Middle frontal gyrus (tissue), 1 donor: ENCODE measurements around the gene SOD3.

Experiments used
- DNase-seq: peaks from one replicate; pipeline ENCODE4 v3.0.0-alpha.2; 2015; ENCODE audit warnings: low spot score; ENCODE audit errors: extremely low spot score

SOD3 gene

DNA sequence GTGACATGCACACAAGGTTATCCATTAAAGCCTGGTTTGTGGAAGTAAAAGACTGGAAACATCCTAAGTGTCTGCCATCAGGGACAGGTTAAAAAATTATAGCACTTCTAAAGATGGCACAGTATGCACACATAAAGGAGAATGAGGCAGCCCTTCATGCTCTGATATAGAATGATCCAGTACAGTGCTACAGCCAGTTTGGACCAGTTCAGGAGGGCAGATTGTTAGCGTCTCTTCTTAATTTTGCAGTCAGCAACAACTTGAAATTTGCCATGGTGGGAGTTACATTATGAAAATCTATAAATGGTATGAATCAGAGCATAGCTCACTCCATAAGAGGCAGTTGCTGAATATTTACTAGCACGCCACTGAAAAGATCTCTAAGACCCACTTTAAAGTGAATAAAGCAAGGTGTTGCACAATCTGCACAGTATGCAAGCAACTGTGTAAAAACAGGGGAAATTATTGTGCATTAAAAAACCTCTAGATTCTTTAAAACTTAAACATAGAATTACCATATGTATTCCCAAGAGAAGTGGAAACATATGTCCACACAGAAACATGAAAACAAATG lies 20.3 kb upstream of the SOD3 start:
- no peak for DNase-seq

DNA sequence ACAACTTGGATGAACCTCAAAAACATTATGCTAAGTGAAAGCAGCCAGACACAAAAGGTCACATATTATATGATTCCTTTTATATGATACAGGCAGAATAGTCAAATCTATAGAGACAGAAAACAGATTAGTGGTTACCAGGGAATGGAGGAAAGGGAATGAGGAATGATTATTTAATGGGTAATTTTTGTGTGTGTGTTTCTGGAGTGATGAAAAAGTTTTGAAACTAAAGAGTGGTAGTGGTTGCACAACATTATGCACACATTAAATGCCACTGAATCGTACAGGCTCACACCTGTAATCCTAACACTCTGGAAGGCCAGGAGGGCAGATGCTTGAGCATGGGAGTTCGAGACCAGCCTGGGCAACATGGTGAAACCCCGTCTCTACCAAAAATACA lies 19.6 kb upstream of the SOD3 start:
- DNase-seq = no peak

DNA sequence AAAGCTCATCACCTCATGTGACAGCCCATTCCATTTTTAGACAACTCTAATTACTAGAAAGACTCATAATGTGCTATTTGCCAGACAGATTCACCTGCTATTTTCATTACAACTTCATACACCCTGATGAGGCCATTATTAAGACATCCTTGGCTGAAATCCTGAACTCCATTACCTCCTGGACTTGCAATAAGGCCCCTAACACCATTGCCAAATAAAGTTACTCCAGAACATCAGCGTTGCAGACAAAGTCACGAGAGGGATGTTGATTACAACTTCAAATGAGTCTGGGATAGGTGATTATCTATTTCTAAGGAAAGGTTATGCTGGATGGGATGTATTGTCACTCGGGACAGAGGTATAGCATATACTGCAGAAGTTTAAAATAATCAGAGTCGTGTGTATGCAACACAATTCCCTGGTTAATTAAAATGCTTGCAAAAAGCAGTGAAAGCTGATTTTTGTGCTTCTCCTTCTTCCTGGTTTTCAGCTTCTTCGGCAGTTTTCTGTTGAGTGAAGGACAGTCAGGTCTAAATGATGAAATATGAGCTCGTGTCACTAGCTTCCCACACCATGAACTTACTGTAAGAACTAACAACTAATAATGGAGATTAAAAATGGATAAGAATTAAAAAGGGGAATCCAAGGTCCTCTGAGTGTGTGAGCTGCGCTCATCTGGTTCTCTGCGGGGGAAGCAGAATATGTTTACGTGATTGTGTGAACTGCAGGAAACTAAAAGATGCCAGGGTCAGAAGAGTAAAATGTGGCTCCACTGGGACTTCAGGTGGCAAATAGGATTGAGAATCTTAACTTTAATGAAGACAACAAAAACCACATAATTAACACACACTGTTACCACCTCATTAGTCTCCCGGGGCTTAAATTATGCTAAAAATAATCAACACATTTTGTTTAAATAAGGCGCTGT lies 17.6 kb upstream of the SOD3 start:
- DNase-seq = no peak

DNA sequence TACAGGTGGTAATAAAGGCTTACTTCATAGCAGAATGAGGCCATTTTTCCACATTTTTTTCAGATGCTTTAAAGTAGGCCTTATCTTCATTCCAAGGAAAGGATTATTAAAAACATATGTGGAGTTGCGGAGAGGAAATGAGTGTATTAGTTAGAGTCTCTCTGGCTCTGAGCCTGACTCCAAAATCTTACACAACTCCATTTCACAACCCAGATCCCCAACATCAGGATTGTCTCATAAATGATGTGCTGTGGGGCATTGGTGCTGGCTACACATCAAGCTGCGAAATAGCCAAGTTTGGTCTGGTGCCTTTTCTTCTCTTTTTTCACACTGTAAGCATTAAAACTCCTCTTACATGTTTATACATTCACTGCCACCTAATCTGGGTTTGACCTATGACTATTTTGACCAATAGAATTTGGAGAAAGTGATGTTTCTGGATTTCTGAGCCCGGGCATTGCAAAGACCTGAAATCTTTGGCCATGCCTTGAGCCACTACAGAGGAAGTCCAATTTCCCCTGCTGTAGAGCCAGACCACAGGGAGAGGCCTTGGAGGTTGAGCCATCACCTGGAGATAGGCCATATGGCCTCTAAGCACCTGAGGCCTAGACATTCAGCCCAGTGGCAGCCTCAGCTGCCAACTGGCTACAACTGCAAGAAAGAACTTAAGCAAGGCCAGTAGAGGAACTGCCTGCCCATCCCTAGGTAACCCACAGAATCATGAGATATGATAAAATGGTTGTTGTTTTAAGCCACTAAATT lies 16.7 kb upstream of the SOD3 start:
- no peak for DNase-seq

DNA sequence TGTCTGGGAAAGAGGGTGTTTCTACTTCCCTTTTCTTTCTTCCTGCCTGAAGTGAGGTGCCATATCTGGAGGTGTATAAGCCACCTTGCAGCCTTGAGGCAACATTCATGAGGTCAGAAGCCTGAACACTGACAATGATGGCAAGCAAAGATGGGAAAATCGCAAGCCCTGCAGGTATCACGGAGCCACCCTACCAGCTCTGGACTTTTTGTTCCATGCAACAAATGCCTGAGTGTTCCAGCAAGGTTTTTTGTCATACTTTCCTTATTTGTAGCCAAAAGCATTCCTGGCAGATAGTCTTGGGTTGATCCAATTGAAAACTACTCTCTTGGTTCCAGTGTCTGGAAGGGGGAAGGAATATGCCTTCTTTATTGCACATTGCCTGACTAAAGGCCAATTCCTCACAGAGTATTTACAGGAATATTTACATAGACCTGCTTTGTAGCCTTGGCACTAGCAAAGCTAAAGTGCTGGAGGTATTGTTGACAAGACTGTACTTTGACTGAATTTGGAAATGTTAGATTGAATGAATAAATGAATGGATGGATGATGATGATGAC lies 14.4 kb upstream of the SOD3 start:
- DNase-seq = no peak

DNA sequence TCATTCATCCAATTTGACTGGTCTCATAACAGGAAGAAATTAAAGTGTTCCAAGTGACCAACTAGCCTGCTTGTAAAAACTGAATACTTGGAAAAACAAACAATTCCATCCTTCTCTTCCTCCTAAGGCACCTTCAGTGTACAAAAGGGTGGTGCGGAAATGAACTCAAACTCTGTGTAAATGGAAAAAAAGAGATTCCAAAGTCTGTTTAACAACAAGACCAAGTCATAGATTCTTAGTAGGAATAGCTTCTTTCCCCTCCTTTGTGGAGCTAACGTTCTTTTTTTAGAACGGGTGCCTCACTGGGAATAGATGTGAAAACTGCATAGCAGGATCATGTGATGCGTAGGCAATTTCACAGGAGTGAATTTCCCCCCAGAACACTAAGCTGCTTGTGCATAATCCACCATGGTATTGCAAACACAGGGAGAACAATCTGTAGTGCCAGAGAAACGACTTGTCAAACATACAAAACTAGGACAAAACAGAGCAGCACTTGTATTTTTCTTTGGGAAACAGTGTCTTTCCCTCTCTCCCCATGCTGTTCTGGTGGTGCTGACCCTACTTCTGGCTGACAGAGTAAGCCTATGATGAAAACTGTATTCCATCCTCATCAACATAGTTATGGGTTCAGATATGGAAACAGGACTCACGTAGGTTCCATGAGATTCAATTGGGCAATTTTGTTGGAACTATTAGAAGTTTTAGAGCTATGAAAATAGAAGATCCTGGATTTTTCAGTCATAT lies 13.2 kb upstream of the SOD3 start:
- DNase-seq = no peak

DNA sequence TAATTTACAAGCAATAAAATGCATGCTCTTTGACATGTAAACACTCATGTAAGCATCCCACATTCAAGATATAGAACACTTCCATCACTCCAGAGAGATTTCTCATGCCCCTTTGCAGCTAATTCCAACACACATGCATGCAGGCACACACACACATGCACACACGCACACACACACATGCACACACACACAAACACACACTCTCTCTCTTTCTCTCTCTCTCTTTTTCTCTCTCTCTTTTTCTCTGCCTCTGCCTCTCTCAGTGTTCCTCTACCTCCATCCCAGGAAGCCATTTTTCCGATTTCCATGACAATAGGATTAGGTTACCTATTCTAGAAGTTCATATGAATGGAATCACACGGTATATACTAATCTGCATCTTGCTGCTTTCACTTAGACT lies 11.9 kb upstream of the SOD3 start:
- DNase-seq = no peak

DNA sequence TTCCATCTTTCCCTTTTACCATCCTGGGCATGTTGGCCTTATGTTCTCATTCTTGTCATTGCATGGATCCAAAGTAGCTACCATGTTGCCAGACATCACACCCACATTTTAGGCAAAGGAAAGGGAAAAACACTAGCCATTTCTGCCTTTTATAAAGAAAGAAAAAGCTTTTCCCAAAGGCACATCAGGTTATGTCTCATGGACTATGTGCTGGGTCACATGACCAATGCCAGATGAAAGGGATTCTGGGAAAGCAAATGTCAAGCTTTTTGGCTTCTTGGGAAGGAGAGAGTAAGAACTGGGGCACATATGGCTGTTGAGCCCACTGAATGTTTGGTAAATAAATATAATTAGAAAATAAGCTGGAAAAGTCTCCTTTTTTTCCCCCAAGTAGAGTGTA lies 4.3 kb upstream of the SOD3 start:
- no peak for DNase-seq

DNA sequence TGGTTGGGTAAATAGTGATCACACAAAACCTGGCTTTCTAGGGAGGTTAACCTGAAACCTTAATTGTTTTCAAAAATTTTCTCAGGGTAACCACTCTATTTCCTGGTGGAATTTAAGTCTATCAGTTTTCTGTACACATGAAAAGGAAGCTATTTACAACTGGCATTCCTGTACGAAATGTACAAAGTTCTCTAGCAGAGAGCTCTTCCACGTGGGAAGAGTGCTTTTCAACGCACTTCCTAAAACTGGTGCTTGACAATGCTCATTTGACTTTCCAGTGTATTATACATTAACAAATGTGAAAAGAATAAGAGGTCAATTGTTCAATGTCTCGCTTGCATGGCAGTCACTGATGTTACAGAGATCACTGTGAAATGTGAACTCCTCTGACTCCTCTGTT lies 2.8 kb upstream of the SOD3 start:
- DNase-seq = no peak

DNA sequence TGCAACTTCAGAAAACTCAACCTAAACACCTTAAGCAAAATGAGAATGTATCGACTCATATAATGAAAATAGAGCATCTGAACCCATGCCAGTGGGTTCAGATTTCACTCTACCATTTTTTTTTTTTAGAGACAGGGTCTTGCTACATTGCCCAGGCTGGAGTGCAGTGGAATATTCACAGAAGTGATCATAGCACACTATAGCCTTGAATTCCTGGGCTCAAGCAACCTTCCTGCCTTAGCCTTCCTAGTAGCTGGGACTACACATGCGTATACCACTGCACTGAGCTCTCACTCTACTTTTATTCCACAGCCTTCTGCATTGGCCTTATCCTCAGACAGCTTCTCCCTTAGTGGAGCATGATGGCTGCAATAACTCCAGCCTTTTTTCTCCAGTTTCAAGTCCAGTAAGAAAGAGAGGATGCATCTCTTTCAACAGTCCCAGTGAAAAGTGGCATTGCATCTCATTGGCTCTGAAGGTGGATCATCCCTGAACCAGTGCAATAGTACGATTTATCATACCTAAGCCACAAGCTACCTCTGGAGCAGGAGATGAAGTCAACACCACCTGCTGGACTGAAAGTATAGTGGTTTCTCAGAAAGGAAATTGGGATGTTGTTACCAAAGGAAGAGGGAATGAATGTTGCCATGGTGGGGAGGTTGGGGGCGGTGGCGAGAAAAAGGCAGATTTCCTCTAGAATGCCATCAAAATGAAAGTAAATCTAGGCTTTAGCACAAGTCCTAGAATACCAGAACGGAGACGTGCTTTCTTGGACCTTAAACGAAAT lies 2.0 kb upstream of the SOD3 start:
- DNase-seq = no peak

DNA sequence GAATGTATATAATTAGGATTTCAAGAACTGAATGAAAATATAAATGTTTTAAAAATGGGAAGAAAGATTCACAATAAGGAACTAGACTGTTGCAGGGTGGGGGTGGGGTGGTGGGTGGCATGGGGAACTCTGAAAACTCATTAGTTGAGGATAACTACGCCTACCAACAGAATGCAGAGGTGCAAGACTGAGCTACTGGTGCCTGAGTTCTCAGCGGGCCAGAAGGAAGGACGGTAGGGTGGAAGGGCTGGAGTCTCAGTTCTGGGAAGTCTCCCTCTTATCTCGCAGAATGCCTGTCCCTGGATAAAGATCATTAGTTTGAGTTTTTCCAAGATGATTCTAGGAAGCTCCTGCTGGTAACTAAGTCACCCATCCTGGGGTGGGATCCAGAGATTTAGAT lies 1.3 kb upstream of the SOD3 start:
- no peak for DNase-seq

DNA sequence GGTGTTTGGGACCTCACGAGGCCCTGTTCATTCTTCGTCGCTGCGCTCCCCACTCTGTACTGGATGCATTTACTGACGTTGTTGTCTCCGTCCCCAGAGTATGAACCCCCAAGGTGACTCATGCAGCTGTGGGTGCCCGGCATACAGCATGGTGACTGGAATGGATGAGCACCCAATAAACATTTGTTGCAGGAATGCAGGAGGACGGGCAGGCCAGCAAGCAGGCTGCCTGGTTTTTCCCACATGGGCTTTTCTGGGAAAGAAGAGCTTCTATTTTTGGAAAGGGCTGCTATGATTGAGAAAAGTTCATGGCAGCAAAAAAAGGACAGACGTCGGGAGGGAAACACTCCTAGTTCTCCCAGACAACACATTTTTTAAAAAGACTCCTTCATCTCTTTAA lies 893 bp upstream of the SOD3 start:
- no peak for DNase-seq

DNA sequence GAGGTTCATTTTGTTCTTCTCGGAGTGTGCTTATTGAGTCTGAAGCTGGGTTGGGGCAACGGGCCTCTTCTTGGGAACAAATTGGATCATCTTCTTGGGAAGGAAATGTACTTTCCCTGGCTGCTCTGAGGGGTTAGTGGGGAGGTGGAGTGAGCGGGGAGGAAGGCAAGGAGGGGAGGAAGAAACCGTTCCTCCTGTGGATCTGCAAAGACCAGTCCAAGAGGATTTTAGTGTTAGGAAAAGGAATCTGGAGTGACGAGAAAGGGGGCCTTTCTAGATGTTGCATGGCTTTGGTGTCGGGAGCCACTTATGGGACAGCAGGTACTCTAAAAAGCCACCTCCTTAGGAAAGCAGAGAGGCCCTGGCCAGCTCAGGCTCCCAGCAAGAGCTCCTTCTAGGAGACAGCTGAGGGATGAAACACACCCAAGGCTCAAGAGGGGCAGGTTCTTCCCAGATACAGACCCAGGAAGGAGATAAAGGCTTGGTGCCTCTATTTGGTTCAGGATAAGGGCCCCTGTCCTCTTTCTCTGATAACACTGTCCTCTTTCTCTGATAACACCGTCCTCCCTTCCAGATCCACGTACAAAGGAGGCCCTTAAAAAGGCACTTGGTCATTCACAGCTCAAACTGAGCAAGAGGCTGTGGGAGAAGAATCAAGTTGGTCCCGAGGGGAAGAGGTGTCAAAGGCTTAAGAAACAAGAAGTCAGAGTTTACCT lies 451 bp downstream of the SOD3 start:
- DNase-seq = no peak

DNA sequence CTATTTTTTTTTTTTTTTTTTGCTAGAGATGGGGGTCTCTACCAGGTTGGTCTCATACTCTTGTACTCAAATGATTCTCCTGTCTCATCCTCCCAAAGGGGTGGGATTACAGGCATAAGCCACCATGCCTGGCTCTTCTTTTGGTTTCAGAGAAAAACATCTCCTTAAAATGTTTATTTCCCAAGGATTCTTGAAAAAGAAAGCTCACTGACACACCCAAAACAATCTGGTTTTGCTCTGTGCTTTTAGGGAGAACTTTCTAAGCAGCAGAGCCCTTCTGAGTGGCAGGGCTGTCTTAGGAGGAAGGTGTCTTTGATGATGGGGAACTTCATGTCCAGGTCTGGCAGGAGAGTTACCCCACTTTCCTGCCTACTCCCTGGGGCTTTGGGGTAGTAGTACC lies 1.2 kb downstream of the SOD3 start:
- DNase-seq = no peak

DNA sequence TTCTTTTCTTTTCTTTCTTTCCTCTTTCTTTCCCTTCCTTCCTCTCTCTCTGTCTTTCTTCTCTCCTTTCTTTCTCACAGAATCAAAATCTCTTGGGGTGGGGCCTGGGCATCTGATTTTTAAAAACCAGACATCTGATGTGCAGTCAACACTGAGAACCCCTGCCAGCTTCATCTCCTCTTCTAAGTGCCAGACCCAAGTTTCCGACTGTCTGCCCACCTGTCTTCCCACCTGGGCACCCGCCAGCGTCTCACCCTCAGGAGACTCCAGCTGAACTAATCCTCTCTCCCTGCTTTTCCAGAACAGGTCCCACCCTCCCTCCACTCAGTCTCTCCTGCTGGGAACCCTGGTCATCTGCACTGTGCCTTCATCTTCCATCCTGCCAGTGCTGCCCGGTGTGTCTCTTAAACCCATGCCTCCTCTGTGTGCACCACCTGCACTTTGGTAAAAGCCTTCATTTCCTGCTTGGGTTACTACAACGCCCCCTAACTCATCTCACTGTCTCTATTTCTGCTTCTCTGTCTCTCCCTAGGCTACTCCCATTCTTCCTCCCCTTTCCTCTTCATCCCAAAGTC lies 2.8 kb downstream of the SOD3 start:
- DNase-seq = no peak

DNA sequence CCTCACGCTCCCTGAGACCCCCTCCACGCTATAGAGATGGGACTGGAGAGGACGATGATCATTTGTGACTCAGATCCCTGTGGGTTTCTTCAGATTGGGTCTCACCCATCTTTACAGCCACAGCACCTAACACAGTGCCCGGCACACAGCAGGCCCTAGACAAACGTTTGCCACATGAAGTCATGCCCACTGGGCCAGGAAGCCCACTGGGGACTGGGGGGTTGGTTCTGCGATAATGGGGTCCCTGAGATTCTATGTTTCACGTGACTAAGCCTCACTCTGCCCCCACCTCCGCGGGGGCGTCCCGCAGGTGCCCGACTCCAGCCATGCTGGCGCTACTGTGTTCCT lies 3.8 kb downstream of the SOD3 start:
- DNase-seq = no peak

DNA sequence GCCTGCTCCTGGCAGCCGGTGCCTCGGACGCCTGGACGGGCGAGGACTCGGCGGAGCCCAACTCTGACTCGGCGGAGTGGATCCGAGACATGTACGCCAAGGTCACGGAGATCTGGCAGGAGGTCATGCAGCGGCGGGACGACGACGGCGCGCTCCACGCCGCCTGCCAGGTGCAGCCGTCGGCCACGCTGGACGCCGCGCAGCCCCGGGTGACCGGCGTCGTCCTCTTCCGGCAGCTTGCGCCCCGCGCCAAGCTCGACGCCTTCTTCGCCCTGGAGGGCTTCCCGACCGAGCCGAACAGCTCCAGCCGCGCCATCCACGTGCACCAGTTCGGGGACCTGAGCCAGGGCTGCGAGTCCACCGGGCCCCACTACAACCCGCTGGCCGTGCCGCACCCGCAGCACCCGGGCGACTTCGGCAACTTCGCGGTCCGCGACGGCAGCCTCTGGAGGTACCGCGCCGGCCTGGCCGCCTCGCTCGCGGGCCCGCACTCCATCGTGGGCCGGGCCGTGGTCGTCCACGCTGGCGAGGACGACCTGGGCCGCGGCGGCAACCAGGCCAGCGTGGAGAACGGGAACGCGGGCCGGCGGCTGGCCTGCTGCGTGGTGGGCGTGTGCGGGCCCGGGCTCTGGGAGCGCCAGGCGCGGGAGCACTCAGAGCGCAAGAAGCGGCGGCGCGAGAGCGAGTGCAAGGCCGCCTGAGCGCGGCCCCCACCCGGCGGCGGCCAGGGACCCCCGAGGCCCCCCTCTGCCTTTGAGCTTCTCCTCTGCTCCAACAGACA lies 4.4 kb downstream of the SOD3 start:
- DNase-seq = no peak

DNA sequence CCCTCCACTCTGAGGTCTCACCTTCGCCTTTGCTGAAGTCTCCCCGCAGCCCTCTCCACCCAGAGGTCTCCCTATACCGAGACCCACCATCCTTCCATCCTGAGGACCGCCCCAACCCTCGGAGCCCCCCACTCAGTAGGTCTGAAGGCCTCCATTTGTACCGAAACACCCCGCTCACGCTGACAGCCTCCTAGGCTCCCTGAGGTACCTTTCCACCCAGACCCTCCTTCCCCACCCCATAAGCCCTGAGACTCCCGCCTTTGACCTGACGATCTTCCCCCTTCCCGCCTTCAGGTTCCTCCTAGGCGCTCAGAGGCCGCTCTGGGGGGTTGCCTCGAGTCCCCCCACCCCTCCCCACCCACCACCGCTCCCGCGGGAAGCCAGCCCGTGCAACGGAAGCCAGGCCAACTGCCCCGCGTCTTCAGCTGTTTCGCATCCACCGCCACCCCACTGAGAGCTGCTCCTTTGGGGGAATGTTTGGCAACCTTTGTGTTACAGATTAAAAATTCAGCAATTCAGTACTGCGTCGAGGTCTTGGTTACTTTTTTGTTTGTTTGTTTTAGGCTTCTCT lies 5.0 kb downstream of the SOD3 start:
- no peak for DNase-seq
